H4 (cell line): ENCODE data around the gene CC2D2A. TPM values are rescaled to one million over a fixed set of nuclear protein-coding genes. Genes with fewer than 3 reads are reported as not detected.
"Not testable (repeated sequence)": the region's sequence is repeated elsewhere in the genome, so short reads cannot be mapped to it uniquely, and the experiment has no call there.

Experiments
- DNase-seq: peaks from one replicate; pipeline ENCODE4 v3.0.0-alpha.2; 2015; ENCODE audit warnings: low spot score
- total RNA-seq: library from RNA; depleted of rRNA; stranded (reverse); fragments of >200 nt; shearing (Covaris generic); gene quantifications from 2 replicates; pipeline ENCODE4 v1.2.3, GENCODE V29; 2014

The CC2D2A gene
- total RNA-seq, 1 experiment from 2014 or later = 16.3 TPM

DNA sequence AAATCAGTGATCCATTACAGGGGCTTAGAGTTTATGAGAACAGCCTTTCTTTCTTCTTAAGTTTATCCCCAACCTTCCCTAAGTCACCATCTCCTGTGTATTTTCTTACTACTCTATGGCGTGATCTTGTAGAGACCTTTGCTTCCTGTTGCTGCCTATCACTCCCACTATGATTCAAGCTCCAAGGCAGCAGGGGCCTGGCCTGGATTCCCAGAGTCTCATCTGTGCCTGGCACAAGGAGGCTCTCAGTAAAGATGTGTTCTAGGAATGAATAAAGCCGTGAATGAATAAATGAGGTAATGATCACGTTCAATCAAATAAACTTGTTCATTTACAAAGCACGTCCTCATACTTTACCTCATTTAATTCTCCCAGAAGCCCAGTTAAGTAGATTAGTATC, 45.4 kb downstream of the CC2D2A start:
- no peak for DNase-seq

- DNase-seq = no peak
Measured at GRCh38 chr4:15516494-15516893, 46.8 kb downstream of the CC2D2A start.

- not testable (repeated sequence) for DNase-seq
Measured at GRCh38 chr4:15517681-15518080, 48.0 kb downstream of the CC2D2A start.

DNA sequence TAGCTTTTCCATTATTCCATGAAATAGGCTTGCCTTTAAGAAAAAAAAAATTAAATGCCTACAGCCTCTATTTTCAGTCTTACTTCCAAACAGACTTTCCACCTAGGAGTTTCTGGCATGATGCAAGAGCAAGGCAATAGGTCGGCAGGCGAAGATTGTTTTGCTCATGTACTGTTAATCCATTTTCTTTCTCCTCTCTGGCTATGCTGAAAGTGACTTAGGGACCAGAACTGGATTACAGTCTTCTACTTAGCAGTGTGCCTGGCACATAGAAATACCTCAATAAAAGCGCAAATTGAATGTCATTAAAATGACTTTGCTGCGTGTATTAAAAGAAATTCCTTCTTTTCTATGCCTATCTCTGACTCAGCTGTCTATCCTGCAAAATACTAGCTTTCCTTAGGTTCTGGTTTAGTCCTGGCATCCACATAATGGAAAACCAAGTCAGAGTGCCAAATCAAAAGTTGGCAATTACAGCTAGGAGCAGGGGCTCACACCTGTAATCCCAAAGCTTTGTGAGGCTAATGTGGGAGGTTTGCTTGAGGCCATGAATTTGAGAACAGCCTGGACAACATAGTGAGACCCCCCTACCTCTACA, 51.9 kb downstream of the CC2D2A start:
- no peak for DNase-seq

GRCh38 chr4:15525080-15525479, 55.4 kb downstream of the CC2D2A start:
- DNase-seq = no peak

DNA sequence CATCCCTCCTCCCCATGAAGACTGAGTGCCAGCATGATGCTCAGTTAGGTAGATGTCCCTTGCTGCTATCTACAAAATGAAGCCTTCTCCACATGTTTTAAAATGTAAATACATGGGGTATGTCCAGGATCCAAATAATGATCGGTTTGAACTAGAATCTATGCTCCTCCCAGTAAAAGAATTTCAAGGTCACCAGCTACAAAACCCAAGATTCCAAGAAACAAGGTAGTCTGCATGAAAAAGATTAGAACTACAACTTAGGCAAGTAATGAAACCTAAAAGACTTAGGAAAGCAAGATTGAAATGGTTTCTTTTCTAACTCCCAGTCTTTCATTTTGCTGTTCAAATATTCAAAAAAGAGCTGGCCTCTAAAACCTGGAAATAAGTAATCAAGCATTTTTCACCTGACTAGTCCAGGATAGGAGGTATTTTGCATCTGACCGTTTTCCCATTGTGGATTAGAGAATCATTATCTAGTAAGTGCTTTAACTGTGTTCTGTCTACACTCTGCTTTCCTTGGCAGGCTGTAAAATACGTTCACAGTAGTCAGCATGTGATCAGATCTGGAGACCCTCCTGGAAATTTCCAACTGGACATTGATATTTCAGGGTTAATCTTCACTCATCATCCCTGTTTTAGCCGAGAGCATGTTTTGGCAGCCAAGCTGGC, 57.4 kb downstream of the CC2D2A start:
- no peak for DNase-seq

DNA sequence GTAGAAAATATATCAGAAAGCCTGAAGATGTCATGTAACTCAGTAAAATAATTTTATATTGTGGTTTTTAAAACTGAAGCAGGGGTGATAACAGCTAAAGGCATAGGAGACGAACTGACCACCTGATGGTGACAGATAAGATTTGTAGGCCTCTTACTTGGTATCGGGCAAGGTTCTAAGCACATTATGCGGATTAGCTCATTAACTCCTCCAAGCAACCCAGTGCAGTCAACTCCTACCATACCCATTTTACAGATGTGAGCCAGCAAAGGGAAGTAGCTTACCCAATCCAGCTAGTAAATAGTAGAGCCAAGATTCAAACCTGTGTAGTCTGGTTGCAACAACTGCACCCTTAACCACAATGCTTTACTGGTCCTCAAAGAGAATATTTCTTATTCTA, 62.1 kb downstream of the CC2D2A start:
- DNase-seq = no peak

- no peak for DNase-seq
Measured at GRCh38 chr4:15533817-15534216, 64.1 kb downstream of the CC2D2A start.

DNA sequence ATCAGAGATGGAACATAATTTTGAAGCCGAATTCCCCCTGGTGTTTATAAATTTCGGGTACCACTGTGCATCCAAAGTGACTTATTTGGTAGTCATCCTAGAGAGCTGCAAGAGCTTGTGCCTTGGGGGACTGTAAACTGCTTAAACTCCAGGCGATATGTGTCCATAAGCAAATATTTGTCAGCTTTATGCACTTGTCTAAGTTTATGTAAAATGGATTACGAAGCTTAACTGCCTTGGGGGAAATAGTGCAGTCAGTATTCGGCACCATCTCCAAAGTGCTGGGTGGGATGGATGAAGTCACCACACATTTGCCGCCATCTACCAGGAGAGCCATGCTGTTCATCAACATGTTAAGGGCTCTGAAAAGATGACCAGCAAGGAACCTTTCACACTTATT, 65.9 kb downstream of the CC2D2A start:
- DNase-seq = no peak

DNA sequence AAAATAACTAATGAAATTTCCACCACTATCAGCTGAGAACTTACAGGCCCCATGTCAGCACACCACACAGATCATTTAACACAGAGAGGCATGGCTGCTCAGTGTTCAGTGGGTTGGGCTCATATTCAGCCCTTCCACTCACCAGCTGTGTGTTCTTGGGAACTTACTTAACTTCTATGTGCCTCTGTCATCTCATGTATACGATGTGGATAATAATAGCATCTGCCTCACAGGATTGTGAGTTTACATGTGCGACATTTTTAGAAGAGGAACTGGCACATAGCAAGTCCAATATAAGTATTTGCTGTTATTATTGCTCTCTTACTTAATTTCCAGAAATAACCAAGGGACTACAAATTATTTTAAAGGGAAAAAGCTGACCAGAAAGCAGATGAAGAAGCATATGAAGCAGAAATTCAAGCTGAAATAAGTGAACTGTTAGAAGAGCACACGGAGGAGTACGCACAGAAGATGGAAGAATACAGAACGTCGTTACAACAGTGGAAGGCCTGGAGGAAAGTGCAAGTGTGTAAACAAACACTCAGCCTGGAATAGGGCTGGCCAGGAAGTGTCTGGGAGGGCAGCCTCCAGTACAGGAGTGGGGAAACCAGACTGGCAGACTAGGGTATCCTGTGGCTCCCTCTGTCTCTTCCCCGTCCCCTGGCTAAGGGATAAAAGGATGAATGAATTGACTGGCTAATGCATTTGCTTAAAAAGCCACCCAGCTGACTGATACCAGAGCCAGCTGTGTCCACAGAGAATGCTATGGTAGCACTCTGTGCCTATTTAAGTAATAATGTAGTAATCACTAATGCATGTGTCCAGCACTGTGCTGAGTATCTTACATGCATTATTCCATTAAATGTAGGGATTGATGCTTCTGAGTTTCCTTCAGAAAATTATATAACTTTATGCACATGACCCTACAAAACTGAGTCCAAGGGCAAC, 67.1 kb downstream of the CC2D2A start:
- DNase-seq = no peak

DNA sequence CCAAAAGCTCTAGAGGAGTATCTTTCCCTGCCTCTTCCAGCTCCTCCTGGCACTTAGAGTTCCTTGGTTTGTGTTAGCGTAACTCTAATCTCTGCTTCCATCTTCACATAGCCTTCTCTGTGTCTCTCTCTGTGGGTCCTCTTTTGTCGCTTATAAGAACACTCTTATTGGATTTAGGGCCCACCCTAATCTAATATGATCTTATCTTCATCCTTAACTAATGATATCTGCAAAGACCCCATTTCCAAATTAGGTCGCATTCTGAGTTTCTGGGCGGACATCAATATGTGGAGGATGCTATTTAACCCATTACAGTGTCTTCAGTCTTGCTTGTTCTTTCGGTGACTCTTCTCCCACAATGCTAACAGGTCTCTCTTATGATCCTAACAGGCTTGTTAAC, 72.3 kb downstream of the CC2D2A start:
- no peak for DNase-seq

DNA sequence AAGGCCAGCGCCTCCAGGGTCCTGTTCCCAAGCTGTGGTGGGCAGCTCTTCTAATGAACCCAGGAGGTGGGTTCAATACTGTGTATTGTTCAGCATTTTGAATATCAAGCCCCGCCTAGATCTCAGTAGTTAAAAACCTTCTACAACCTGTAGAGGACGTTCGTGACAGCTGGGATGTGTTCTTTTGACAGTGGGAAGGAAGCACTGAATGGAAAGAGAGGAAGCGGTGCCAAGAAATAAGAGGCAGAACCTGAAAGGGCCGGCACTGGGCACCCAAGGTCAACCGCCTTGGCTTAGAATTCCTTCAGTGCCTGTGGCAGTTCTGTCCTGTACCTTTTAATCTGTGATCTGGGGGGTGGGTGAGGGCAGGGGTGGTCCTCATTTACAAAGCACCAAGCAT, 73.1 kb downstream of the CC2D2A start:
- DNase-seq = no peak

- DNase-seq = no peak
Measured at GRCh38 chr4:15543537-15544247, 74.0 kb downstream of the CC2D2A start.

- no peak for DNase-seq
Measured at GRCh38 chr4:15544248-15544729, 74.6 kb downstream of the CC2D2A start.

GRCh38 chr4:15545371-15545770, 75.7 kb downstream of the CC2D2A start:
- no peak for DNase-seq

- DNase-seq = no peak
Measured at GRCh38 chr4:15547392-15547791, 77.7 kb downstream of the CC2D2A start.

DNA sequence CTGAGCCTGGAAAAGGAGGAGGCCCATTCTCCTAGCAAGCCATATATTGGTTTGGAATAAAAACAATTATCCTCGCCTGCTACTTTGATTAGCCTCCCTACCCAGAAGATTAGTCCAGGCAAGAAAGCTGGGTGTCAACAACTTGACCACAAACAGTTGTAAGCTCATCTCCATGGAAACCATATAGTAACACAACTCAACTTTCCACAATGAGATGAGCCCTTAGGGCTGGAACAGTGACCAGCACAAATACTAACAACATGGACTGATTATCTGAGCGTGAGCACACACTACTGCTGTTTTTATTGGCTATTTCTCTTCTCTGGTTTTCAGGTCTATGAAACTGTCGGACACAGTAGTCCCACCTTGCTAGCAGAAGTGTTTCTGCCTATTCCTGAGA, 80.8 kb downstream of the CC2D2A start:
- no peak for DNase-seq

DNA sequence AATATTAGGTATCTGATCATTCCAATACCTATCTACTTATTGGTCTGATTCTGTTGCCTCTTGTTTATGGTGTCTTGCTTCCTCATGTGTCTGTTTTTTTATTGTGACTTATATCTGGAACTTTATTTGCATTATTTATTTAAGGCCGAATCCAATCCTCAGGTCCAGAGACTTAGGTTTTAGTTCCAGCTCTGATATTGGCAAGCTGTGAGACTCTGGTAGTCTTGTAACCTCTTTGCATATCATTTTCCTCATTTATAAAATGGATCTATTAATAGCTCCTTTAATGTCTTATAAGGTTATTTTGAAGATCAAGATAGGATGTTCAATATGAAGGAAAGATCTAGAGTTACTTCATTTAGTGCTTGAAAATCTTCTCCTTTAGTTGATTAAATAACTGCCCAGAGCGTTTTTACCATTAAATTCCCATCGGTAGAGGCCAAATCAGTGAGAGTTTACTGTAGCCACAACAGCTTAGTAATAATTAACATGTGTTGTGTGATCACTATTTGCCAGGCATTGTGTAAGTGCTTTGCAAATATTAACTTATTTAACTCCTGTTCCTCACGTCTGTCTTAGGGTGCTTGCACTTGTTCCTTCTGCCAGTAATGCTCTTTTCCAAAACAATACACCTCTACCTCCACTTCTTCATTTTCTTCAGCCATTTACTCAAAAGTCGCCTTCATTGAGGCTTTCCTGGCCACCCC, 82.2 kb downstream of the CC2D2A start:
- DNase-seq = no peak

- no peak for DNase-seq
Measured at GRCh38 chr4:15552557-15553362, 83.1 kb downstream of the CC2D2A start.

DNA sequence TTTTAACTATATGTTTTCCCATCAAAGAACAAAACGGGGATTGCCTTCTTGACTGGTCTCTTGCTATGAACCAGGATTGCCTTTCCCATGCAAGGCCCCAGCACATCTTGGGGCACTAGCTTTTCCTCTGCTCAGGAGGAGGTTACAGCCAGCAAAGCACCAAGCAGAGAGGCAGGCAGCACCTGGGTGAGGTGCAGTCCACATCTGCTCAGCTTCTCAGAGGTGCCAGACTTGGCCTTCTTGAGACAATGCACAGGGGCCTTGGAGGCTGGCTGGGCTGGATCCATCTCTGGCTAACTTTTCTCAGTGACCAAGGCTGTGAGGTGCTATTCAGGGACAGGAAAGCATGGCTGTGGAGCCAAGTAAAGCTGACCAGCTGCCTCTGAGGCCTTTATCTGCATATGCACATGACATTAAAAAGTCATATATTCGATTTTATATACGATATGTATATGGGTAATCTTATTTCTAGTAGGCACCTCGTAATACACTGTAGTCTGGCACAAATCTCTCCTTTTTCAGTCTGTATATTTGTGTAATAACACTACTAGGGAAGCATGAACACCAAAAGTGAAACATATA, 86.9 kb downstream of the CC2D2A start:
- DNase-seq = no peak
